ENCODE data around the gene FGF2. TPM values are rescaled to one million over a fixed set of nuclear protein-coding genes. Genes with fewer than 3 reads are reported as not detected.

The FGF2 gene
- total RNA-seq, 1 donor from 2014 or later = 8.1 TPM

GRCh38 chr4:122816476-122816875 lies 10.2 kb upstream of the FGF2 start:
- ATAC-seq (no peak), DNase-seq (no peak)
- Histone ChIP-seq H3K4me1 (no peaks in the 10 kb centered on the region), H3K4me3 (no peak overlapping the region), H3K27me3 (ENCODE audit: low read depth) (no peaks in the 10 kb centered on the region), H3K9me3 (no peaks in the 10 kb centered on the region), H3K27ac (no peak overlapping the region), H3K36me3 (no peaks in the 10 kb centered on the region)
- intact Hi-C loops (cut with DNase I) = no loop called here
- TF ChIP-seq CTCF (IDR thresholded peaks at IDR 0.05) = no peak

DNA sequence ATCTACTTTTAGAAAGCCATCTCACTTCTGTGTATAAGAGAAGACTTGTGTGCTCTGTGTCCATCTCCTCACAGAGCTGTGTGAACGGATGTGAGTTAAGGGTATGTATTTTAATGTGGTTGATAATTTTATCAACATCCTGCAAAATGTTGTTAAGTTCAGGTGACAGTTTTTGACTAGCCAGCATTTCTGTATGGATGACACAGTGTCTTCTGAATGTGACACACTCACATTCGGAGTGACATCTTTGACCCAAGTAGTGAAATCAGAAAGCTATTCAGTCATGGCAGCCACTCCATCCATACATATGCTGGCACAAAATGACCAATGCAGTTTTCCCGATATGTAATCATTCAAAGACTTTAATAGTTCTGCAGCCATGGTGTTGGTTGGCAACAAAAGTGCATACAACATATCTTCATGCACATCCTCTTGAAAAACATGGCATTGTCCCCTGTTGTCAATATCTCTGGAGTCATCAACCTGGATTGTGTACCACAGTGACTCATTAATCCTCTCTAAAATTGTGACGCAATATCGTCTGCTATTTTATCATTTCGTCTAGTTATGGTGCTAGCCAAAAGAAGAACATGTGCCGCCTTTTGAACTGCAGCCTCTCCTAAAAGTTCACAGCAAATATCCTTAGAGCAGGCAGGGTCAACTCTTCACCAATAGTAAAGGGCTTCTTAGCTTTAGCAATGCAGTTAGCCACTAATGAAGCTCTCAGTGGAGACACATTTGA lies 6.8 kb upstream of the FGF2 start:
- Histone ChIP-seq H3K4me3 (no peak overlapping the region), H3K27ac (no peak overlapping the region), H3K27me3 (ENCODE audit: low read depth) (peaks cover 5% of the 10 kb centered on the region), H3K4me1 (no peaks in the 10 kb centered on the region), H3K36me3 (no peaks in the 10 kb centered on the region), H3K9me3 (no peaks in the 10 kb centered on the region)
- DNase-seq (no peak), ATAC-seq (no peak)
- no peak for TF ChIP-seq CTCF (IDR thresholded peaks at IDR 0.05)
- intact Hi-C loops (cut with DNase I) = no loop called here

DNA sequence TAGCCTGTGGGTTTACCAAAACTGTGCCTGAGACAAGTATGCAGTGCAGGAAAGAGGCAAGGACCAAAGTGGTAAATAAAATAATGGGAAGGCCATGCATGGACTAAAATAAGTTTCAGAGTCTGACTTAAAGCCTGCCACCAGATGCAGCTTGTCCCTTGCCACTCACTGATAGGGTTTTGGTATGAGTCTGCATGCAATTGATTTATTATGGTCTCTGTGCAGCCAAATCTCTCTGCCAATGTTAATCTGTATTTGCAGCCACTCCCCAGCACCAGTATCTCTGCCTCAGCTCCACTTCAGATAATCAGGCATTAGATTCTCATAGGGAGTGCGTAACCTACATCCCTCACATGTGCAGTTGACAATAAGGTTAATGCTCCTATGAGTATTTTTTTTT lies 5.5 kb upstream of the FGF2 start:
- H3K9me3 ChIP-seq = no peaks in the 10 kb centered on the region
- DNase-seq (no peak), ATAC-seq (peak; percentile 19 to 37)
- H3K4me1 ChIP-seq = no peaks in the 10 kb centered on the region
- H3K27ac ChIP-seq = peak overlapping the region; percentile 11
- no peak for TF ChIP-seq CTCF (IDR thresholded peaks at IDR 0.05)
- H3K27me3 ChIP-seq (ENCODE audit: low read depth) = peaks cover 5% of the 10 kb centered on the region
- H3K36me3 ChIP-seq = no peaks in the 10 kb centered on the region
- intact Hi-C loops (cut with DNase I) = no loop called here
- no peak overlapping the region for H3K4me3 ChIP-seq

- H3K27me3 ChIP-seq (ENCODE audit: low read depth) = peaks cover 15% of the 10 kb centered on the region
- no peak for ATAC-seq
- H3K36me3 ChIP-seq = no peaks in the 10 kb centered on the region
- no peak overlapping the region for H3K4me3 ChIP-seq
- H3K27ac ChIP-seq = no peak overlapping the region
- DNase-seq = no peak
- intact Hi-C loops (cut with DNase I) = no loop called here
- no peaks in the 10 kb centered on the region for H3K9me3 ChIP-seq
- no peaks in the 10 kb centered on the region for H3K4me1 ChIP-seq
- TF ChIP-seq CTCF (IDR thresholded peaks at IDR 0.05) = no peak
Measured at GRCh38 chr4:122822466-122822865, 4.2 kb upstream of the FGF2 start.

DNA sequence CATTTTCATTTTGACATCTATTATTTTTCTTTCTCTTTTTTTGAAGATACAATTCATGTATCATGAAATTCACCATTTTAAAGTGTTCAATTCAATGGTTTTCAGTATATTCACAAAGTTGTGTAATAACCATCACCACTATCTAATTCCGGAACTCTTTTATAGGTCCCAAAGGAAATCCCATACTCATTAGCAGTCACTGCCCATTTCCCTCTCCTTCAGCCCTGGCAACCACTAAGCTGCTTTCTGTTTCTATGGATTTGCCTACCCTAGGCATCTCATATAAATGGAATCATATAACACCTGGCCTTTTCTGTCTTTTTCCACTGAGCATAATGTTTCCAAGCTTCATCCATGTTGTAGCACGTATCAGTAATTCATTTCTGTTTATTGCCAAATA lies 3.2 kb upstream of the FGF2 start:
- intact Hi-C loops (cut with DNase I) = no loop called here
- Histone ChIP-seq H3K27ac (no peak overlapping the region), H3K4me1 (peaks cover 3% of the 10 kb centered on the region), H3K36me3 (no peaks in the 10 kb centered on the region), H3K4me3 (no peak overlapping the region), H3K27me3 (ENCODE audit: low read depth) (peaks cover 17% of the 10 kb centered on the region), H3K9me3 (no peaks in the 10 kb centered on the region)
- ATAC-seq (no peak), DNase-seq (no peak)
- TF ChIP-seq CTCF (IDR thresholded peaks at IDR 0.05) = no peak
